ENCODE results near the gene KCNE1.

GRCh38 chr21:34548781-34549376, 36.9 kb upstream of the KCNE1 start:
- TF ChIP-seq CTCF (IDR thresholded peaks at IDR 0.05), result no peak
- no peak for TF ChIP-seq POLR2A (IDR thresholded peaks at IDR 0.05)
